ENCODE measurements around the gene SLC34A3.

DNA sequence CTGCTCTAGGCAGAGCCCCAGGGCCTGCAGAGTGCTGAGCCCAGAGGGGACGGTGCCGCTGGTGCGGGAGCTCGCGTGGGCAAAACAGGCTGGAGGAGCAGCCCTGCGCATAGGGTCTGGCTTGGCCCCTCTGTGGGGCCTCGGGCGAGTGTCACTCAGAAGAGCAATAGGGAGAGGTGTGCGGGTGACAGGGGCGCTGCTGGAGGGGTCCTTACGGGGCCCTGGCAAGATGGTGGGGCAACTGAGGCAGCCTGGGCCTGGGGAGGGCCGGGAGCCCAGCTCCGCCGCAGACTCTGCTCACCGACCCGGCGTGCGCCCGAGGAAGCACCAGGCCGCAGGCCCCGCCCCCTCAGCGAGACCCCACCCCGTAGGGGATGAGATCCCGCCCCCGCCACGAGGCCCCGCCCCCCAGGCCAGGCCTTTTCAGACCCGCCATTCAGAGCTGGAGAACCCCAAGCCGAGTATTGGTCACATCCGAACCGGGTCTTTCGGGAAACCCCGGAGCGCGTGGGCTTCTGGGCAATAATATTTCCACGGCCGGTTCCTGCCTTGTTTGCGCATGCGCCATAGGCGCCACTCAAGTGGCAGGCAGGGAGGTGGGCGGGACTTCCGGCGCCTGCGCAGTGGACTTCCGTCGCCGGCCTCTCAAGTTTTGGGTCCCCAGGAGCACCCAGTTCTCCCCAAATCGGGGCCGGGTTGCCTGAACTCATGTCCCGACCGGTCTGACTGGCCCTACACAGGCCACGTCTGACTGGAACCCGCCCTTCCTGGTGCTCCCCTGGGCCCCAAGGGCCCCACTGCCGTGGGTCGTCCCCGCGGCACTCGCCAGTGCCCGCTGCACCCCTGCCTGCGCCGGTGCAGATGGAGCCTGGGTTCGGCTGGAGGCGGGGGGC, 7.4 kb upstream of the SLC34A3 start:
- TF ChIP-seq CTCF (conservative IDR thresholded peaks at IDR 0.05; ENCODE audit: low read length) (no peak), EZH2phosphoT487 (IDR thresholded peaks at IDR 0.05; ENCODE audit: borderline replicate concordance, low read depth, low read length) (no peak)
